ENCODE data around the gene NSL1.

NSL1 gene

DNA sequence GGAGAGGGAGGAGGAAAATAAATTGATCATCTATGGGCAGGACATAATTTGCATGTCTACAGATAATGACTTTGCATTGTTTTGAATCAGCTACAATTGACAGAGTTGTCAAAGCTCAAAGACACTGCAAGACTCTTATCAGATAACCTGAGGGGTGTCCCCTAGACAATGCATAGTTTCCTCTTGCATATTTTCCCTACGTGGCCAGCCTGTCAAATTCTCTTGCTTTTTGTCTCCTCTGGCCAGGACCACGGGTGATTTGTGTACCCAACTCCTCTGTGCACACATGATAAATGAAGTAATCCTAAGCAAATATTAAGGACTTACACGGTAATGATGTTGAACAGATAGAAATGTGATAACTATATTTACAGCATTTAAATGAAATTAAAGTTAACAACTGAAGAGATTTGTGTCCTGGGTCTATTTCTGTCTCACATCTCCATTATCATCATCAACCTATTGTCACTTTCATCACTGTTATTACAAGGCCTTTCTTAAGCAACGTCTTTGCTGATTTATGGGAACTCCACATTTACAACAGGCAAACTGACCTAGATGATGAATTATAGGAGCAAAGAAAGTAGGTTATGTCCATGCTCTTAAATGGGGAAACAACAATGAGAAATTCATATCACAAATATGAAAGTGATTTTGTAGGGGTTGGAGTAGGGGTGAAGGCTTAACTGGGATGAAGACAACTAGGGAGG is 110.7 kb downstream of the NSL1 start:
- TF ChIP-seq, protein P1, sequence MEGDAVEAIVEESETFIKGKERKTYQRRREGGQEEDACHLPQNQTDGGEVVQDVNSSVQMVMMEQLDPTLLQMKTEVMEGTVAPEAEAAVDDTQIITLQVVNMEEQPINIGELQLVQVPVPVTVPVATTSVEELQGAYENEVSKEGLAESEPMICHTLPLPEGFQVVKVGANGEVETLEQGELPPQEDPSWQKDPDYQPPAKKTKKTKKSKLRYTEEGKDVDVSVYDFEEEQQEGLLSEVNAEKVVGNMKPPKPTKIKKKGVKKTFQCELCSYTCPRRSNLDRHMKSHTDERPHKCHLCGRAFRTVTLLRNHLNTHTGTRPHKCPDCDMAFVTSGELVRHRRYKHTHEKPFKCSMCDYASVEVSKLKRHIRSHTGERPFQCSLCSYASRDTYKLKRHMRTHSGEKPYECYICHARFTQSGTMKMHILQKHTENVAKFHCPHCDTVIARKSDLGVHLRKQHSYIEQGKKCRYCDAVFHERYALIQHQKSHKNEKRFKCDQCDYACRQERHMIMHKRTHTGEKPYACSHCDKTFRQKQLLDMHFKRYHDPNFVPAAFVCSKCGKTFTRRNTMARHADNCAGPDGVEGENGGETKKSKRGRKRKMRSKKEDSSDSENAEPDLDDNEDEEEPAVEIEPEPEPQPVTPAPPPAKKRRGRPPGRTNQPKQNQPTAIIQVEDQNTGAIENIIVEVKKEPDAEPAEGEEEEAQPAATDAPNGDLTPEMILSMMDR (IDR thresholded peaks at IDR 0.05; ENCODE audit: low read depth, low read length): no peak
- no peak for DNase-seq (ENCODE audit: low read depth in 2 of 2)

DNA sequence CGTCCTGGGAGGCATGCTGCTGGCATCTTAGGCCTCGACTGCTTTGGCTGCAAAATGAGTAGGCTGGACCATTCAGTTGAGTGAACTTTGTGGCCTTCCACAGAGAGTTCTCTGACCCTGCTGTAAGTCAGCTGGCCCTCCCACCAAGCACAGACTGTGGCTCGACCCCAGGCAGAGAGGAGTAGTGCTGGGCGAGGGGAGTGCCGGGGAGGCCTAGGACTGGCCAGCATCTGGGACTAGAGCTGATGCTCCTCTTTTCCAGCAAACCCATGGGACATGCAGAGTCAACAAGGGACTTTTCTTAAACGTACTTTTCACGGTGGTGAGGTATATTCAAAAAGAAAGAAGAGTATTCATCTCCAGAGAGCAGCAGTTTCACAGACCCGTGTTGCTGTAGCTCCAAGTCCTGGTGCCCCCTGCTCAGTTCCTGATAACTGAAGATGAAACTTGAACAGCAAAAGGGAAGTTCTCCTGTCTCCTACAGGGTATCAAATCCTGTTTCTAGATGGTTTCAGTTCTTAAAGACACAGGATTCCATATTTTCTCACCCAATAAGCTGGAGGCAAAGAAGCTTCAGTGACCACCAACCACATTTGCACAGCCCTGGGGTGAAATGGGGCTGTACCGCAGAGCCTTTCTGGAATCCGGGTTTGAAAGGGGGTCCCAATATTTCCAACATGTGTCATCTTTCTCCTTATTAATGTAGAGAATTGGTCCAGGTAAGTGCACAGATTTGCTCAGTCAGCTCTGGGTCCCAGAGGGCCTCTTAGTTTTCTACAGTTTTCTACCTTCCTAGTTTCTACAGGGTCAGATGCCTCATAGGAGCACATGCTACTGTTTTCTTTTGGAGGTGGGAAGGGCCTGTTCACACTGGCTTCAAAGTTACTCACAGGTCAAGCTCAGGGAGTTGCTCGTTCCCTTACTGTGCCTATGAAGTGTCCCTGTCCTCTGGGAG is 112.8 kb downstream of the NSL1 start:
- H3K4me3 ChIP-seq (replicated peaks in 1 of 2; ENCODE audit: low read depth in 2 of 2, low read length in 2 of 2): no peak overlapping the region
- DNase-seq (ENCODE audit: low read depth in 2 of 2): no peak
- TF ChIP-seq, protein P1 (IDR thresholded peaks at IDR 0.05; ENCODE audit: low read depth, low read length): no peak

More for the DNA sequence above, 110.7 kb downstream of the NSL1 start:
- H3K4me3 ChIP-seq (replicated peaks in 1 of 2; ENCODE audit: low read depth in 2 of 2, low read length in 2 of 2): no peak overlapping the region

DNA sequence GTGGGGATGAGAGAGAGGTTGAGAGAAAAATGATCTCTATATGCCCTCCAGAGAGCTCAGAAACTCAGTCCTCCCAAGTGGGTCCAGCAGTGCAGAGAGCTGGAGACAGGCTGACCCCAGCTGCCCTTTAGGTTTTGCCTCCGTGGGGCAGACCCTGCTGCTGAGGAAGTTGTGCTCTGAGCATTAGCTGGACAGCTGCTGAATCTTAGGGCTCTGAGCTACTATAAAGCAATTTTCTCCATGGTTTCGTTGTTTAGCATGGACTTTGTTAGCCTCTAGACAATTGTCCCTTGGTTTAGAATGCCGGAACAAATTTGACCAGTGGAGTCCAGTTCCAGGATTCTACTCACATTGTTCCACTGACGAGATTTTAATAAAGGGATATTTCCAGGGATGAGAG is 114.0 kb downstream of the NSL1 start:
- DNase-seq (ENCODE audit: low read depth in 2 of 2): no peak
- H3K4me3 ChIP-seq (replicated peaks in 1 of 2; ENCODE audit: low read depth in 2 of 2, low read length in 2 of 2): no peak overlapping the region
- TF ChIP-seq, protein P1 (IDR thresholded peaks at IDR 0.05; ENCODE audit: low read depth, low read length): no peak

DNA sequence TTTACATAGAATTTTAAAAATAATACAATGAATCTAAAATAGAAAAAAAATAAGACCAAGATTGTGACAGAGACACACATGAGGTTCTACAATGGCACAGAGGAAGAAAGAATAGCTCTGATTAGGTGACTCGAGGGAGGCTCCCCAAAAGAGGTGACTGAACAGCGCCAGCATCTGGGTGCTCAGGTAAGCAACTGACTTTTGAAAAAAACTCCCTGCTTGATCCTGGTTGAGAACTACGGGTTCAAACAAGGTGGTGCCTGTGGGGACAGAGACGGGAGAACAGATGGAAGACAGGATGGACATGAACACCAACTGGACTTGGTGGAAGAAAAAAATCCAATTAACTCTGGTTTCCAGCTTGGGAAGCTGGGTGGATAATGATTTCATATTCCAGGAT is 114.4 kb downstream of the NSL1 start:
- no peak overlapping the region for H3K4me3 ChIP-seq (replicated peaks in 1 of 2; ENCODE audit: low read depth in 2 of 2, low read length in 2 of 2)
- no peak for DNase-seq (ENCODE audit: low read depth in 2 of 2)
- TF ChIP-seq, protein P1 (IDR thresholded peaks at IDR 0.05; ENCODE audit: low read depth, low read length): no peak
